Astrocyte of the hippocampus (primary cell): ENCODE results near the gene FGF11.

Experiments
- DNase-seq: peaks from one replicate; pipeline ENCODE4 v3.0.0; 2011; ENCODE audit warnings: low read depth, low spot score

FGF11 gene

DNA sequence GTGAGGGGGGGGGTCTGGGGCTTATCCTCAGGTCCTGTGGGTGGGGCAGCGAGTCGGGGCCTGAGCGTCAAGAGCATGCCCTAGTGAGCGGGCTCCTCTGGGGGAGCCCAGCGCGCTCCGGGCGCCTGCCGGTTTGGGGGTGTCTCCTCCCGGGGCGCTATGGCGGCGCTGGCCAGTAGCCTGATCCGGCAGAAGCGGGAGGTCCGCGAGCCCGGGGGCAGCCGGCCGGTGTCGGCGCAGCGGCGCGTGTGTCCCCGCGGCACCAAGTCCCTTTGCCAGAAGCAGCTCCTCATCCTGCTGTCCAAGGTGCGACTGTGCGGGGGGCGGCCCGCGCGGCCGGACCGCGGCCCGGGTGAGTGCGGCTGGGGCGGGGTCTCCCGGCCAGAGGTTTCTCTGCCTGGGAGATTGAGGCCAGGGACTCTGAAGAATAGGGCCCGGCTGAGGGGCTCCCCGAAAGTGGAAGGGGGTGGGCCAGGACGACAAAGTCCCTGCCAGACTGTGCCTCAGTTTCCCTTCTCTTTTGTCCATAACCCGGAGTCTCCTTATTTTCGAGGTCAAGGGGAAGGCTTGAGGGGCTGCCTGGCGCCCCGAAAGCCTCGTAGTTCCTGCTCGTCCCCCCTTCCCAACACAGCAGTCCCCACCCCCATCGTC lies at the start of gene FGF11:
Gene FGF11, plus strand, starts transcription at position 51 of the 651 bp plus-strand sequence. Its CDS starts 109 bp downstream, at position 160.
- DNase-seq = peak; percentile 31

DNA sequence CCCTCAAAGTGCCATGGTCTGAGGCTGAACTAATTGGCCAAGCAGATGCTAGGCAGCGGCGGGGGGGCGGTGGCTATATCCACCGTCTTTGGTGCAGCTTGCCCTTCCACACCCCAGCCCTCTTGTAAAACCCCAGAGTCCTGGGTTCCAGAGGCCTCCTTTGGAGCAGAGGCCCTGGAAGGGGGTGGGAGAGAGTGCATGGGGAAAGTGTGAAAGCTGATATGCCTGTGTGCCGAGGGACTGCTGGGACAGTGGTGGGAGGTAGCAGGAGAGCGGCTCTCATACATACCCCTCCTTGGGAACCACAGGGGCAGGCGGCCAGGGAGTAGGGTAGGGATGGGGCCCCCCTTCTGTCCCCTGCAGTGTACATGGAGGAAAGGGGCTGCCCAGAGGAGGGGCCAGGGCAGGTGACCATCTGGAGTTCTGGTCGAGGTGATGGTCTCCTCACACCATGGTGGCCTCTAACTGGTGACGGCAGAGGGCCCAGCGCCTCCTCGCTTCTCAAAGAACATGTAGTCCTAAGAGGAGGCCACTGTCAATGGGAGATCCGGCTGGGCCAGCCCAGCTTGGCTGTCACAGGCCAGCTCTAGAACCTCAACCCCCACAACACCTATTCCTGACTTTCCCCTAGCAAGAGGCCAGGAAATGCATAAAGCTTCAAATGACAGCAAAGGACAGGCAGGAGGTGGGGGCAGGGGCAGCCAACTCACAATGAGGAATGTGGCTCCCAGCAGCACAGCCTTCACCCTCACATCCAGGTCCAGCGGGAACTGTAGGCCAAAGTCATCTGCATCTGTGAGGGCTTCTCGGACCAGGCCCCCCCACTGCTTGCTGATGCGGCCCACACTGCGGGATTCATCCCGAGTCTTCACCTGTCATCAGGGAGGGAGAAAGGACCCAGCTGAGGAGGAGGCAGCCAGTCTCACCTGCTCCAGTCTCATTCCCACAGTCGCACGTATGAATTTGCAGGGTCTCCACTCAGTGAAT lies 49.1 kb upstream of the FGF11 start:
- DNase-seq = no peak

DNA sequence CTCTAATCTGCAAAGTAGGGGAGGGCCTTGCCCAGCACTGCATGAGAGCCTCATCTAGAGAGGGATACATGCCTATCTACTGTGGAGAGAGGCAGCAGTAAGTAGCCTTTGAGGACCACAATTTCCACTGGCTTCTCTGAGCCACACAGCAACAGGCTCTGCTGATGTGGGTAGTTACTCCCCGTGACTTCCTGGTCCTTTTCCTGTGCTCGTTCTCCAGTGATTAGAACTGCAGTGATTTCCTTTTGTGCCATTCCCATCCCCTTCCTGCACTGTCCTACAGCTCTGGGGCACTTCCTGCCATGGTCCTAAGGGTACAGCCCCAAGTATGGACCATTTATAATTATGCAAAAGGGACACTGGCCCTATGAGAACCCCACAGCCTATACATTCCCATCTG lies 48.0 kb upstream of the FGF11 start:
- no peak for DNase-seq

DNA sequence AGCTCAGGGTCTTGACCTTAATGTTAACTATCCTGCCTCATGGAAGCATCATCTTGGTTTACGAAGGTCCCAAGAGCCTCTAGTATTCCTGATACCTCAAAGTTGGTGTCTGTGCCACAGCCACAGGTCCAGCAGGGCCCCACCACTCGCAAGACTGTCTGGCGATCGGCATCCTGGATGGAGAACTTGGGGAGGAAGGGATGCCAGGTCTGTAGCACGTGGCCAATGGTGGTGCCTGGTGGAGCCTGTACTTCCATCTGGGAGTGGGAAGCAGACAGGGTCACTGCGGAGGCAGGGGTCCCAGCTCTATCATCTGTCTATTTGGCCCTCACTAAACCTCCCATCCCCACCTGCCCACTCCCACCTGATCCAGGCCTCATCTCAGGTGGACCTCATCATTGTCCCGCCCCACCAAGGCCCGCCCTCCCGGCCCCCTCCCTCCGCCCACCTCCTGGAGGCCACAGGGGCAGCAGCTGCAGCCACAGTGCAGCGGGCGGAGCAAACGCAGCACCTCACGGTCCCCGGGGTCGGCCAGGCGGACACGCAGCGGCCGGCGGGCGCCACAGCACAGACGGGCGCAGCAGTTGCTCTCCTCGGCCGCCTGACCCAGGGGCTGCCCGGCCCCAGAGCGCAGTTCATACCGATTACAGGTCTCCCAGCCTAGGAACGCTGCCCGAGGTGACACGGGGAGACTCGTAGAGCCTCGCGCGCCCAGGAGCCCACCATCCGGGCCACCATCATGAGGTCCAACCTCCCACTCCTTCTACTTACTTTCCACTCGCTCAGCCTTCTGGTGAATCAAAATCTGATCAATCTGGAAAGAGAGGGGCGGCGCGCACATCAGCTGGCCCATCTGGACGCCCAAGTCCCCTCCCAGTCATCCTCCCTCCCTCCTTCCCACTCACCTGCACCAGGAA lies 46.4 kb upstream of the FGF11 start:
- DNase-seq = no peak

DNA sequence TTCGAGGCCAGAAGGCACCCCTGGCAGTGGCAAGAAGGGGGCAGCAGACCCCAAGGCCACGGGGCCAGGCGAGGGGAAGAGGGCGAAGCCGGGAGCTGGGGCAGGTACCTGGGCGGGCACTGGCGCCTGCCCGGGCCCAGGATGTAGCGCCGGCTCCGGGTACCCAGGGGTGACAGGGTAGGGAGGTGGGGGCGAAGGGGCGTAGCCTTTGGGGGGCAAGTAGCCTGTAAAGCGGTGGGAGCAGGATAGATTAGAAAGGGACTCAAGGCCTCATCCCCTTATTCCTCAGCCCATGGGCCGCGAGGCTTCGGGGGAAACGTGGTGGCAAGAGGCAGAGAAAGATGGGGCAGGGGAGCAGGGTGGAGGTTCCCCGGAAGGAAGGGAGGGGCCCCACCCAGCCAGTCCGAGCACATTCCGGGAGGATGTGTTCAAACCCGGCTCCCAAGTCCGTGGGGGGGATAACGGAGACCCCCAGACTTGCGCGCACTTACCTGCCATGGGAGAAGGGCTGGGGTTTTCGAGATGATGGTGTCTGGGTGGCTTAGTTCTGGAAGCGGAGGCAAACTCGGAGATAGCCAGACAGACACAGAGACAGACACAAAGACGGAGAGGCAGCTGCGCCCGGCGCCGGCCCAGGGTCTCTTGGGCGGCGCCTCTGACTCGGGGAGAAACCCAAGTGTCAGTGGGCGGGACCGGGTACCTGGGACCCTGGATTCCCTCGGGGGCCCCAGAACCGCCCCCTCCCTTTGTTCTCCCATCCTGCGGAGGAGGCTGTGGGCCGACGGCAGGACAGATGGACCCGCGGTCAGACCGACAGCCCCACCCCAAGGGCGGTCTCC lies 45.5 kb upstream of the FGF11 start:
- DNase-seq = peak; percentile 39

DNA sequence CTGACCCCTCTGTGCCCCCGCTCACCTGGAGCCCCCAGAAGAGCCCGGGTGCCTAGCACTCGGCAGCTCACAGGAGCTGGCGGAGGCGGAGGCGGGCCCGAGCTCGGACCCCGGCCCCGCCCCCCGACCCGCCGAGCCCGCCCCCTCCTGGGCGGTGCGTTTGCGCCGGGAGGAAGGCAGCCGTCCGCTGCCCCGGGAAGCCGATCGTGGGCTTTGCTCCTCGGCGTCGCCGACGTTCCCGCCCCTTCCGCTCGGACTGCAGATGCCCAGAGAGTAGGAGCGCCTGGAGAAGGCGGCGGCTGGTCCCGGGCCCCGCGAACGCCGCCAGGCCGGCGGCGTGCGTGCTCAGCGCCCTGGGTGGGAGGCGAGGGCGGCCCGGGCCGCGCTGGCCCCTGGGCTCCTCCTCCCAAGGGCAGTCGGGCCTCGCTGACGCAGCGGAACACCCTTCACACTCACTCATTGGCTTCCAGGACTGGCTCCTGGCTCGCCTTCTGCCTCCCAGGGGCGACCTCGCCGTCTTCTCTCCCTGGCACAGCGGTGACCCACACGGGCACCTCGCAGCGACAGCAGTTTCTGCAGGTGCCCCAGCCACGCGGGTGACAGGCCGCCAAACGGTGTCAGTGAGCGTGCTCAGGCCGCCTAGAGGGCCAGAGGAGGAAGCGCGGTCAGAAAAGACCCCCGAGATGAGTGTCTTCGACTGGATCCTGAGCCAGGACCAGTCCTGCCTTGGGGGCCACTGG lies 44.7 kb upstream of the FGF11 start, which contains the start of gene PLSCR3:
Gene PLSCR3, minus strand, starts transcription at position 74 of the 740 bp plus-strand sequence. CDS start 415 bp downstream, outside the sequence.
- peak; percentile 94 for DNase-seq

DNA sequence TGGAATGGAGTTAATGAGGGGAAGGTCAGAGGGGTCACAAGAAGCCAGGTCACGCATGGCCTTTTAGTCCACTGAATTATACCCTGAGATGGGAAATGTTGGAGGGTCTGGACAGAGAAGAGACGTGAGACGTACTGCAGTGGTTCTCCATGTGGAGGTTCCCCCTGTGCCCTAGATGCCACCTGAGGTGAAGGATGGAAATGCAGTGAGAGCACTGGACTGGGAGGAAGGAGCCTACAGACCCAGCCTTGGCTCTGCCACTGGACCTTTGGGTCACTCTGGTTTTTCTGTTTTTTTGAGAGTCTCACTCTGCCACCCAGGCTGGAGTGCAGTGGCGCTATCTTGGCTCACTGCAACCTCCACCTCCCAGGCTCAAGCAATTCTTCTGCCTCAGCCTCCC lies 43.2 kb upstream of the FGF11 start:
- no peak for DNase-seq

DNA sequence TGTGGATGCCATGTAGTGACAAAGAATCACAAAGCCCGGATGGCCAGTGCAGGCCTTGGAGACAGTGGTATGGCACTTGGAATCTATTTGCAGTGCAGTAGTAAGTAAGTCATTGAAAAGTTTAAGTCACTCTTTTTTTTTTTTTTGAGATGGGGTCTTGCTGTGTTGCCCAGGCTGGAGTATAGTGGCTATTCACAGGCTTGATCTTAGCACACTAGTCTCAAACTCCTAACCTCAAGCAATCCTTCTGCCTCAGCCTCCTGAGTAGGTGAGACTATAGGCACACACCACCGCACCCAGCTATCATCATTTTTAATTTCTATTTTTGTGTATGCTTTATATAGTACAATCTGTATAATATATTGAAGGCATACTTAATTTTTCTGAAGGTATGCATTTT lies 40.7 kb upstream of the FGF11 start:
- DNase-seq = no peak

DNA sequence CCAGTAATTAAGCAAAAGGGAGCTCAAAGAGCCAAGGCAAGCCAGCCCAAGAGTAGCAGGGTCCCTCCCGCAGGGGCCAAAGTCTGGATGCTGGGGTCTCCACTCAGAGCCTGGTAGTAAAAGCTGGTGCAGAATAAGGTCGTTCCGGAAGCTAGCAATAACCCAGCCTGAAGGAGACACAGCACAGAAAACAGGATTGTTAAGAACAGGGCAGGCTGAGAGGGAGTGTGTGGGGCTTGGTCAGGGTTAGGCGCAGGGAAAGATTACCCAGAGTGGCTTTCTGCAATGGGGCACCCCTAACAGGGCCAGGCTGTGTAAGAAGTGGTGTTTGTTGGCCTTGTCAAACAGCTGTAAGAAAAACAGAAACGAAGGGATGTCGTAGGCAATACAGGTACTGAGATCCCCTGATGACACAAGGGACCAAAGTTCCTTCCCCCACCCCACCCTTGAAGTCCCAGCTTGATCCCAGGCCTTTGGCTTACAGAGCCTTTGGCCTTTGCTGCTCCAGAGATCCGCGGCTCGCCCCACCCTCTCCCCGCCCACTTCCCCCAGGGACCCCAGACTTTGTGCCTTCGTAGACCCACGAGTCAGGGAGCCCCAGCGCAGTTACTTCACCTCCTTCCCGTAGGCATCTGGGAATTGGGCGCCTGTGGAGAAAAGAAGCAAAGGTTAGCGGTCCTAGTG lies 36.1 kb upstream of the FGF11 start:
- DNase-seq = no peak

DNA sequence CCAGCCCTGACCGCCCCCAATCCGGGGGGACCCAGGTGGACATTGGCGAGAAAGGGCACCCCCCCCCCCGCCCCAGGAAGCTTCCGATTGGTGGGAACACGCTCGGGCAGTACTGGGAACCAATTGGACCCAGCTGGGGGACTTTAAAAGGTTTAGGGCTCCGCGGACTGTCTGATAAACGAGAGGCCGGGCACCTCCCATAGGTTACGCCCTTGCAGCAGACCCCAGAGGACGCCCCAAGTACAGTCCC lies 35.7 kb upstream of the FGF11 start:
- no peak for DNase-seq

DNA sequence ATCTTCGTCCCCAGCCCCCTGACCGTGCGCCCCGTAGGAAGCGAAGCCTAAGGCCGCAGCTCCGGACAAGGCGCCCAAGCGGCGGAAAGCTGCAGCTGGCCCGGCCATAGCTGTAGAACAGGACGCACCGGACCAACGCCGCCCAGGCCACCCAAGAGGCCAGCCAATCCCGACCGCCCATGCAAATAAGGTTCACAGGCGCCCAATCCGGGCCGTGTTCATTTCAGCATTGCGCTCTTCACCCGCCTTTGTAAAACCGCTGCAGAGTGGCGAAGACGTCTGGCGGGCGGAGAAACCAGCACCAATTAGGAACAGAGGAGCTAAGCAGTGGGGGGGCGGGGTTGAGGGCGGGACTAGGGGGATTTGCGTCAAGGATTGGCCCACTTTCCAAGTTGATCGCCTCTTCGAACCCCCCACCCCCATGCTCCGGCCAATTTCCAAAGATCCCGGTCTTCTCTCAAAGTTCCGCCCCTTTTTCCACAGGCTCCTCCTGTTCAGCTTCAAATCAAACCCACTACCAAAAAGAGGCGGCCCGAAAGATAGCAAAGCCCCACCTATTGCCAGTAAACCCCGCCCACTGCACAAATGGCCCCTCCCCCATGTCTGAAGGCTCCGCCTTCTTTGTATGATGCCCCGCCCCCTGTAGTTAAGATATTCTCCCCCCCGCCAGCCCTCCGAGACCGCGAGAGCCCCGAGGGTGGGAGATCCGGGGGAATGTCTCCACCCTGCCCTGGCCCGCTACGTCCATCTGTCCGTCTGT lies 35.2 kb upstream of the FGF11 start, which contains the start of gene TMEM256:
Gene TMEM256, minus strand, starts transcription at position 121 of the 760 bp plus-strand sequence. Its CDS starts 13 bp downstream, at position 108.
- DNase-seq = peak; percentile 100

DNA sequence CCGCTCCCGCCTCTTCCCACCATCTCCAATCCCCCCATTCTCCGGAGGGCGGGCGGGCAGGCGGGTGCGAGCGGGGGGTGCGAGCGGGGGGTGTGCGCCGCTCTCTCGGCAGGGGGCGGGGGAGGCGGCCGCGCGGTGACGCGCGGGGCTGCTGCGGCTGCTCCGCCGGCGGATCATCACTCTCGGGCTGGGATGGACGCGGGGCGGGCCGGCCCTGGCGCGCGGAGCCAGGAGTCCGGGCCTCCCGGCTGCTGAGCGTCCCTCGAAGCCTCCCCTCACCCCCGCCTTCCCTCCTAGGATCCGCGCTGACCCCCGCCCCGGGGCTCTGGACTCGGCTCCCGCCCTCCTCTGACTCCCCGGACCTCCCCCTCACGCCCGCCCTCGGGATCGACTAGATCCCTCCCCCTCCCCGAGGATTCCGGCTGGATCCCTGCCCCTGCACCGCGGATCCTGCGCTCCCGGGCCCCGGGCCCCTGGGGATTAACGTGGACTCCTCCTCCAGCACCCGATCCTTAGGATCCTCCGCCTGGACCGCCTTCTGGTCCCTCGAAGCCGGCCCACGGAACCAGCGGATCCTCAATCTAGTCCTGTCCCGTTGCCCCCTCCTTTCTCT lies 34.5 kb upstream of the FGF11 start:
- DNase-seq = no peak

DNA sequence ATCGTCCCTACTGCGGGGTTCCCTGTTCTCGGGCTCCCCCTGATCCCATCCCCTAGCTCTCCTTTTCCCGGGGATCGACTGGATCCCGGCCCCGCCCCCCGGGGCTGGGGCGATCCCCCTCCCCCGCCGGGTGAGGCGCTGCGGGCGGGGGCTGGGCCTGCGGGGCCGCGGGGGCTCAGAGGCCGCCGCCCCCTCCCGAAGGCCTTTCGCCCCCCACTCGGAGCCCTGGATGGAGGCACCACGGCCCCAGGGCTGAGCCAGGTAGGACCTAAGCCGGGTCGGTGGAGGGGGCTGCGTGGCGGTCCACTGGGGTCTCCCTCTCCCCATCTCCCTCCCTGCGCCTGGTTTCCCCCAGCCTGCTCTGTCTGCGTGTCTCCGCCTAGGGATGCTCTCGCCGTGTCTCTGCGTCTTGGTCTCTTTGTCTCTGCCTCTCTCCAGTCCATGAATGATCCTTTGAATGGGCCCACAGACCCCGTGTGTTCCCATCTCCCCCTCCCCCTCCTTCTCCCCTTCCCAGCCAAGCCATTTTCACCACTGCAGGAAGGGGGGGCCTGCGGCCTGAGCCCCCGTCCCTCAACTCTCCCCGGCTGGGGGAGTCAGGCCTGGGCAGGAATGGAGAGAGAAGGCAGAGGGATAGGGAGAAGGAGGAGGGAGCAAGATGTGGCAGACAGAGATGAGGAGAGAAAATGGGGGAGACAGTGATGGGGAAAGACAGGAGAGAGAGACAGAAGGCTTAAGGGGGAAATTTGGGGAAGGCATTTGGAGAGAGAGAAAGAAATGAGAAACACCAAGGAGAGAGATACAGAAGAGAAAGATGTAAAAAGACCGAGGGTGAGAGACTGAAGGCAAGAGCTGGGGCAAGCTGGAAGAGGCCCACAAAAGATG lies 33.7 kb upstream of the FGF11 start:
- DNase-seq = peak; percentile 42

DNA sequence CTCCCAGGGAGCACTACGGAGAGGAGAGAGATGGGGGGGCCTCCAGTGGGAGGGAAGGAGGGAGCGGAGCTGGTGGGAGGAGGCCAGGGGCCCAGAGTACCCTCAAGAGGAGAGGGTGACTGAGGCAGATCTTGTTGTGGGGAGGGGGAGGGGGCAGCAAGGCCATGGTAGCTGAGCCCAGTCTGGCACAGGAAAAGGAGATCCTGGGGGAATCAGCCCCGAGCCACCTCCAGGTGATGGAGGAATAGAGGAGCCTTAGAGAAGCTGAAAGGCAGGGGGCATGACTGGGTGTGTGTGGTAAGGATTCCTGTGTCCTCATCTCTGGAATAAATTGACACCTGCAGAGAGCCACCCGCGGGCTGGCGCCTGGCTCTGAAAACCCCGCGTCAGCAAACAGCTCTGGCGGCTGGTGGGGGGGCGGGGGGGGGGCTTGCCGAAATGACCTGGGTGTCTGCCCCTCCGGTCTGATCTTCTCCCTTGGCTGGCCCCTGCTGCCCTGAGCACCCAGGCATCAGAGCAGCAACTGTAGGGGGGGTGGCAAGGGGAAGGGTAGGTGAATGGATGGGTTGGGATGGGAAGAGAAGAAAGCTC lies 33.0 kb upstream of the FGF11 start:
- peak; percentile 27 for DNase-seq

DNA sequence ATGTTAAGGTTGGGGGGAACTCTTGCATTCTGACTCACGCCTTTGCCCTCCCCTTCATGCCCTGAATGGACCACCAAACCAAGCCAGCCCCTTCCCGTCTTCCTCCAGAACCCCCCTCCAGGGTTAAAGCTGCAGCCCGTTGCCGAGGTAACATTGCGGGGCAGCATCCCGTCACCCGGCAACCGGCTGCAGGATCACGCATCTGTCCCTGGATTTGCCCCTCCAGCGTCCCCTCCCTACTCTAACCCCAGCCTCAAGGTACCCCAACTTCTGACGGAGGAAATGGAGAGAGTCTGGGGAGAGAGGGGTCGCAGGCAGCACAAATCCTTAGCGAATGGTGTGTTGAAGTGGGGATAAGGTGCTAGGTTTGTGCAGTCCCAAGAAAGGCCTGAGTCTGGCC lies 32.2 kb upstream of the FGF11 start:
- DNase-seq = no peak

DNA sequence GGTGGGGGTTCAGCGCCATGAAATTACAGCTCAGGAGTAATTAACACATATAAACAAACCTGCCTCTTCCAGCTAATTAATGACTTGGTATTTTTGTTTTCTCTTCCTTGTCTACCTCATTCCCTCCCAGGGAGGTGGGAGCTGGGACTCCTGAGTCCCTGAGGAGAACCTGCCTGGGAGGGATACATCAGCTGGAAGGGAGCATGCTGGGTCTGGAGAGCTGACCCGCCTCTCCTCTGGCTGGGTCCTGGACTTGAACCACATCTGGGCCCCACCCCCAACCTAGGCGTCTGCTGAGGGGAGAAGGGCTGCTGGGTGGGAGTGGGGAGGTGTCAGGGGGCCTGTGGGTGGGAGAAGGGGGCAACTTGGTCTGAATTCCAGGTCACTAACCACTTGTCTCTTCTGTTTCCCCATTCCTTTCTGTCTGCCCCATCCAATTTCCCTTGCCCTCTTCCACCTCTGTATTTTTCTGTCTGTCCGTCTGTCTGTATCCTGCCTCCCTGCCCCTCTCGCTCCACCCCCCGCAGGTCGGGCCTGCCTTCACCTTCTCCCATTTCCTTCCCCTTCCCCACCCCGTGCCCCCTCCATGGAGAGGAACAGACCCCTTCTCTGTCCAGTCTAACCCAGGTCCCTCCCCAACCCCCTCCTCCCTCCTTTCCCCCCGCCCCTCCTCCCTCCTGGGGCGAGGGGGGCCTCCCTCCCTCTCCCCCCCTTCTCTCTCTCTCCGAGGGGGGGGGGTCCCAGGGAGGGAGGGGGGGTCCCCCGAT lies 31.6 kb upstream of the FGF11 start, which contains the start of gene NLGN2:
Gene NLGN2, plus strand, starts transcription at position 361 of the 767 bp plus-strand sequence. CDS start 411 bp downstream, outside the sequence.
- no peak for DNase-seq
